GM12878 (cell line): ENCODE data around the gene PRRC2C. TPM values are rescaled to one million over a fixed set of nuclear protein-coding genes. Genes with fewer than 3 reads are reported as not detected.
"Not testable (repeated sequence)": the region's sequence is repeated elsewhere in the genome, so short reads cannot be mapped to it uniquely, and the experiment has no call there.

Experiments
- ATAC-seq: fragments of 200-7000 bp; cut with Tn5 transposase; 3 replicates; pipeline ENCODE4 v1.9.1; 2020; ENCODE audit warnings: mild to moderate bottlenecking, moderate library complexity
- BruUV-seq: library from RNA; stranded (reverse); fragments of 400-500 nt; replicated peaks from 2 replicates; lab custom pipeline; 2021; lab: Mats Ljungman, UMichigan
- CTCF ChIA-PET: fragments of 300-600 bp; sonication (Branson Sonifier 250); formaldehyde crosslinking; extraction: SDS; loops from one replicate; lab custom pipeline; 2021; ENCODE audit warnings: inconsistent platforms; lab: Yijun Ruan, JAX
- POLR2A ChIA-PET: fragments of 350-600 bp; formaldehyde crosslinking; extraction: SDS; loops from one replicate; lab custom pipeline; 2021; ENCODE audit warnings: inconsistent platforms; lab: Charles Lee
- RAD21 ChIA-PET: fragments of 300-600 bp; sonication (Branson Sonifier 250); formaldehyde crosslinking; loops from one replicate; lab custom pipeline; 2023; ENCODE audit warnings: antibody characterized with exemption; ENCODE audit not compliant: unreplicated experiment; lab: Charles Lee
- SMC1A ChIA-PET: fragments of 300-600 bp; sonication (Branson Sonifier 250); formaldehyde crosslinking; loops from one replicate; lab custom pipeline; 2023; ENCODE audit not compliant: unreplicated experiment, uncharacterized antibody; lab: Charles Lee
- DNase-seq: peaks from one replicate; pipeline ENCODE4 v3.0.0-alpha.2; 2011; ENCODE audit warnings: low read depth, low spot score
- FAIRE-seq: peaks from 3 replicates; lab custom pipeline; 2011; peaks lifted over from hg19 to GRCh38; lab: Jason Lieb, UNC
- H2AFZ ChIP-seq: 2 replicates; pipeline ENCODE4 v1.6.0; 2011; ENCODE audit warnings: low read depth, low read length, control low read depth; ENCODE audit not compliant: control insufficient read depth
- H3K27ac ChIP-seq: 2 replicates; pipeline ENCODE4 v1.5.1; 2011; ENCODE audit warnings: control low read depth; ENCODE audit not compliant: control insufficient read depth, insufficient read depth
- H3K27me3 ChIP-seq, 2 experiments: replicated peaks in 1 of 2; 2 replicates each; pipeline versions ENCODE4 v1.6.0 to v1.6.1; 2011; ENCODE audit warnings: low read length in 1 of 2; ENCODE audit not compliant: control insufficient read depth in 2 of 2, insufficient read depth in 2 of 2
- H3K36me3 ChIP-seq, 2 experiments: 2 replicates each; pipeline ENCODE4 v1.5.1; 2011; ENCODE audit warnings: low read length in 1 of 2; ENCODE audit not compliant: control insufficient read depth in 2 of 2, insufficient read depth in 2 of 2
- H3K4me1 ChIP-seq: 2 replicates; pipeline ENCODE4 v1.6.1; 2011; ENCODE audit warnings: mild to moderate bottlenecking, low read length, moderate library complexity, mixed read lengths; ENCODE audit not compliant: control insufficient read depth, insufficient read depth
- H3K4me2 ChIP-seq: 2 replicates; pipeline ENCODE4 v1.6.0; 2011; ENCODE audit warnings: control low read depth; ENCODE audit not compliant: control insufficient read depth, insufficient read depth
- H3K4me3 ChIP-seq: fragments of 200-600 bp; sonication (generic); 2 replicates; pipeline ENCODE4 v1.5.1; 2016
- H3K79me2 ChIP-seq: 2 replicates; pipeline ENCODE4 v1.6.0; 2011; ENCODE audit warnings: low read length; ENCODE audit not compliant: control insufficient read depth, insufficient read depth
- H3K9ac ChIP-seq: 2 replicates; pipeline ENCODE4 v1.8.0; 2011; ENCODE audit warnings: low read length, control low read depth, mixed read lengths; ENCODE audit not compliant: control insufficient read depth, insufficient read depth
- H3K9me3 ChIP-seq: replicated peaks from 3 replicates; pipeline ENCODE4 v1.5.1; 2011; ENCODE audit warnings: mild to moderate bottlenecking, low read length; ENCODE audit not compliant: control insufficient read depth, insufficient read depth
- H4K20me1 ChIP-seq: 2 replicates; pipeline ENCODE4 v1.6.0; 2011; ENCODE audit not compliant: control insufficient read depth, insufficient read depth
- ATF7 ChIP-seq: fragments of 450-650 bp; IDR thresholded peaks from 2 replicates; pipeline ENCODE4 v1.6.1; 2016; ENCODE audit warnings: low read depth, mild to moderate bottlenecking
- BCL11A ChIP-seq: IDR thresholded peaks from 2 replicates; pipeline ENCODE4 v1.6.1; 2011; ENCODE audit warnings: low read depth, low read length
- EGR1 ChIP-seq, 2 experiments: IDR thresholded peaks; 1 replicate in 1 of 2; 2 replicates in 1 of 2; pipeline ENCODE4 v1.6.1; 2011 to 2012; ENCODE audit warnings: low read depth in 2 of 2, low read length in 2 of 2, borderline replicate concordance in 1 of 2, mild to moderate bottlenecking in 1 of 2, moderate library complexity in 1 of 2
- NFXL1 ChIP-seq: fragments of 450-650 bp; IDR thresholded peaks from 2 replicates; pipeline ENCODE4 v1.6.1; 2017; ENCODE audit warnings: antibody characterized with exemption, mild to moderate bottlenecking, borderline replicate concordance
- STAT1 ChIP-seq: fragments of 450-650 bp; conservative IDR thresholded peaks from 2 replicates; pipeline ENCODE4 v1.6.1; 2014; ENCODE audit warnings: antibody characterized with exemption, mild to moderate bottlenecking
- TCF3 ChIP-seq: IDR thresholded peaks from 2 replicates; pipeline ENCODE4 v1.6.1; 2012; ENCODE audit warnings: low read depth, mild to moderate bottlenecking, low read length, borderline replicate concordance; ENCODE audit not compliant: insufficient read depth
- TCF7 ChIP-seq: IDR thresholded peaks from 2 replicates; pipeline ENCODE4 v1.6.1; 2014; ENCODE audit warnings: antibody characterized with exemption, borderline replicate concordance
- ZNF217 ChIP-seq: fragments of 450-650 bp; IDR thresholded peaks from 2 replicates; pipeline ENCODE4 v1.6.1; 2017; ENCODE audit warnings: antibody characterized with exemption, mild to moderate bottlenecking
- ZNF274 ChIP-seq: IDR thresholded peaks from one replicate; pipeline ENCODE4 v1.8.0; 2011; ENCODE audit not compliant: insufficient read length, insufficient read depth
- ZNF622 ChIP-seq: fragments of 450-650 bp; IDR thresholded peaks from 2 replicates; pipeline ENCODE4 v1.6.1; 2017; ENCODE audit warnings: mild to moderate bottlenecking, inconsistent platforms
- WGBS: methylation state at CpG from one replicate; pipeline ENCODE4 v1.1.6; 2016; ENCODE audit warnings: low lambda C conversion rate; ENCODE audit not compliant: insufficient replicate concordance, insufficient coverage; ENCODE audit errors: missing lambda C conversion rate; 5-methylcytosine and 5-hydroxymethylcytosine counted together
- in situ Hi-C: fragments of 300-500 bp; cut with MboI; formaldehyde crosslinking; loops from 9 replicates; pipeline ENCODE4 v1.14.3; 2018; ENCODE audit warnings: mixed read lengths
- intact Hi-C: fragments of 100-400 bp; cut with micrococcal nuclease; formaldehyde crosslinking; loops from one replicate; pipeline ENCODE4 v1.14.2; 2022; ENCODE audit not compliant: unreplicated experiment
- polyA plus RNA-seq, 11 experiments: library from polyadenylated mRNA; depleted of rRNA in 4 of 11; unstranded in 6 of 11; stranded (reverse) in 5 of 11; fragments of >200 nt; fragmentation: Nextera tagmentation in 4 of 11; fragmentation: Illumina TruSeq in 1 of 11; extraction: Ambion mirVana in 4 of 11; extraction: Trizol in 1 of 11; gene quantifications; 1 replicate in 1 of 11; 2 replicates in 10 of 11; pipeline versions ENCODE4 v1.2.1 to v1.2.3, GENCODE V29; 2011 to 2016; ENCODE audit warnings: inconsistent platforms in 2 of 11, missing spikeins in 2 of 11, low read depth in 1 of 11
- total RNA-seq, 4 experiments: library from RNA; depleted of rRNA in 3 of 4; stranded (reverse); fragments of >200 nt in 3 of 4; fragmentation: Illumina TruSeq in 1 of 4; extraction: Trizol in 1 of 4; gene quantifications; 2 replicates each; pipeline versions ENCODE4 v1.2.1 to v1.2.3, GENCODE V29; 2013 to 2021

Gene PRRC2C
- total and polyA plus RNA-seq, 10 of the 15 experiments (the other 5 are each of a cell fraction or from before 2014, with no cell fraction given) = 53.4 to 182 (median 91.8) TPM

DNA sequence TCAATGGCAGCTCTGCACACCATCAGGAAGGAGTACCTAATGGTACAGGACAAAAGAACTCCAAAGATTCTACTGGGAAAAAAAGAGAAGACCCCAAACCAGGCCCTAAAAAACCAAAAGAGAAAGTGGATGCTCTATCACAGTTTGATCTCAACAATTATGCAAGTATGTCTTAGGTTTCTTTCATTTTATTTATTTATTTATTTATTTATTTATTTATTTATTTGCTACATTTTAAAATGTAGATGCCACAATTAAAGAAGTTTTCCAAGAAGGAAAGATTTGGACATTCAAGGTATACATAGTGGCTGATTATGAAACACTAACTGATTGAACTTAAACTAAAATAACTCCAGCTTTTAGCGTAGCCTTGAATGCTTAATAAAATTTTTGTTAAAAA, 60.2 kb downstream of the PRRC2C start (continued):
- no peak for TF ChIP-seq TCF3
- no peak for TF ChIP-seq BCL11A
- no peak for TF ChIP-seq NFXL1
- TF ChIP-seq ZNF622 = no peak
- TF ChIP-seq ZNF274 = no peak
- TF ChIP-seq TCF7 = no peak
- TF ChIP-seq STAT1 = no peak
- no peak for TF ChIP-seq ZNF217

DNA sequence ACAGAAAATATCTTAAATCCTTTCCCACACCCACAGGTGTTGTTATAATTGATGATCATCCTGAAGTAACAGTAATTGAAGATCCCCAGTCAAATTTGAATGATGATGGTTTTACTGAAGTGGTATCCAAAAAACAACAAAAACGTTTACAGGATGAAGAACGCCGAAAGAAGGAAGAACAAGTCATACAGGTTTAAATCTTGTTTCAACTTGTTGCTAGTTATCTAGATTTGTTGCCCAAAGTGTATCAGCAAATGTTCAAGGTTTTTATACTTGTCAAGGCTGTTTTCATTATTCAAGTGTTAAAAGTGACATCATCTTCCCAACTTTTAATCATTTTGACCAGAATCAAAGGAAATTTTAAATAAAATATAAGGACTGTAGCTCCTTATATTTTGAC, 64.7 kb downstream of the PRRC2C start:
- DNase-seq (no peak), FAIRE-seq (no peak), ATAC-seq (no peak)
- POLR2A ChIA-PET = no interaction called here
- Histone ChIP-seq H4K20me1 (no peaks in the 10 kb centered on the region), H2AFZ (no peak overlapping the region), H3K36me3 (peaks cover 2 to 18% of the 10 kb centered on the region in 2 experiments; a peak in 3 of 4 replicates), H3K27ac (no peak overlapping the region), H3K79me2 (no peaks in the 10 kb centered on the region), H3K4me2 (no peak overlapping the region), H3K4me3 (no peak overlapping the region), H3K4me1 (no peaks in the 10 kb centered on the region), H3K27me3 (no peaks in the 10 kb centered on the region), H3K9me3 (no peaks in the 10 kb centered on the region; the same call in 1 of the 3 replicates), H3K9ac (no peak overlapping the region)
- WGBS = 96% methylated on average over 3 of the region's 3 CpGs
- in situ Hi-C loops = no loop called here
- RAD21 ChIA-PET = no interaction called here
- intact Hi-C loops = no loop called here
- no TSS peak for BruUV-seq
- CTCF ChIA-PET = interaction anchor here (0.6 kb wide), 1 partner anchor 17 kb away, joined by 3 read pairs; no protein-coding TSS in a partner anchor
- SMC1A ChIA-PET = interaction anchor here (0.6 to 0.7 kb wide), 2 partner anchors 25 to 94 kb away, joined by 3 read pairs; no protein-coding TSS in a partner anchor
- TF ChIP-seq ATF7 (0 out of 2 replicates have a peak, but pooled peaks have one; percentile 12), EGR1 (IDR thresholded peaks at IDR 0.05; ENCODE audit: borderline replicate concordance in 1 of 2, low read depth in 2 of 2, low read length in 2 of 2) (no peak)

DNA sequence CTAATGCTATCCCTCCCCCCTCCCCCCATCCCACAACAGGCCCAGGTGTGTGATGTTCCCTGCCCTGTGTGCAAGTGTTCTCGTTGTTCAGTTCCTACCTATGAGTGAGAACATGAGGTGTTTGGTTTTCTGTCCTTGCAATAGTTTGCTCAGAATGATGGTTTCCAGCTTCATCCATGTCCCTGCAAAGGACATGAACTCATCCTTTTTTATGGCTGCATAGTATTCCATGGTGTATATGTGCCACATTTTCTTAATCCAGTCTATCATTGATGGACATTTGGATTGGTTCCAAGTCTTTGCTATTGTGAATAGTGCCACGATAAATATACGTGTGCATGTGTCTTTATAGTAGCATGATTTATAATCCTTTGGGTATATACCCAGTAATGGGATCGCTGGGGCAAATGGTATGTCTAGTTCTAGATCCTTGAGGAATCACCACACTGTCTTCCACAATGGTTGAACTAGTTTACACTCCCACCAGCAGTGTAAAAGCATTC, 65.3 kb downstream of the PRRC2C start:
- H3K27ac ChIP-seq, H3K27me3 ChIP-seq, H2AFZ ChIP-seq, in situ Hi-C loops, FAIRE-seq, DNase-seq, H3K79me2 ChIP-seq, H4K20me1 ChIP-seq, H3K9ac ChIP-seq, H3K4me3 ChIP-seq, intact Hi-C loops, POLR2A ChIA-PET, CTCF ChIA-PET, H3K4me2 ChIP-seq, RAD21 ChIA-PET, H3K9me3 ChIP-seq, BruUV-seq, ATAC-seq, H3K4me1 ChIP-seq: not testable (repeated sequence)
- WGBS = 94% methylated on average over 4 of the region's 4 CpGs
- SMC1A ChIA-PET = interaction anchor here (0.7 kb wide), 1 partner anchor 94 kb away, joined by 3 read pairs; no protein-coding TSS in a partner anchor
- peaks cover 2 to 15% of the 10 kb centered on the region in 2 experiments; a peak in 3 of 4 replicates for H3K36me3 ChIP-seq

DNA sequence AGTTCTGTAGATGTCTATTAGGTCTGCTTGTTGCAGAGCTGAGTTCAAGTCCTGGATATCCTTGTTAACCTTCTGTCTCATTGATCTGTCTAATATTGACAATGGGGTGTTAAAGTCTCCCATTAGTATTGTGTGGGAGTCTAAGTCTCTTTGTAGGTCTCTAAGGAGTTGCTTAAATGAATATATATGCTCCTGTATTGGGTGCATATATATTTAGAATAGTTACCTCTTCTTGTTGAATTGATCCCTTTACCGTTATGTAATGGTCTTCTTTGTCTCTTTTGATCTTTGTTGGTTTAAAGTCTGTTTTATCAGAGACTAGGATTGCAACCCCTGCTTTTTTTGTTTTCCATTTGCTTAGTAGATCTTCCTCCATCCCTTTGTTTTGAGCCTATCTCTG, 68.6 kb downstream of the PRRC2C start:
- H2AFZ ChIP-seq, H3K79me2 ChIP-seq, H3K9ac ChIP-seq, POLR2A ChIA-PET, RAD21 ChIA-PET, H3K4me2 ChIP-seq, BruUV-seq, intact Hi-C loops, FAIRE-seq, in situ Hi-C loops, DNase-seq, H3K27me3 ChIP-seq, H3K9me3 ChIP-seq, CTCF ChIA-PET, ATAC-seq, H4K20me1 ChIP-seq, H3K4me3 ChIP-seq, H3K27ac ChIP-seq, SMC1A ChIA-PET, H3K4me1 ChIP-seq: not testable (repeated sequence)
- peaks cover 14 to 27% of the 10 kb centered on the region in 2 experiments for H3K36me3 ChIP-seq
- WGBS = 93% methylated on average over 1 of the region's 1 CpG
